Tibial artery (tissue), 4 donors: ENCODE measurements around the gene CXorf65.

Experiments
- DNase-seq, 2 donors: peaks; one replicate each; pipeline ENCODE4 v3.0.0-alpha.2; 2019
- H3K27ac ChIP-seq, 2 donors: fragments of 200-600 bp; sonication (generic) in 1 of 2; 1 replicate in 1 of 2; 2 replicates in 1 of 2; pipeline ENCODE4 v1.5.1; 2018 to 2019; ENCODE audit warnings: mild to moderate bottlenecking in 1 of 2
- H3K27me3 ChIP-seq, 2 donors: fragments of 200-600 bp; sonication (generic) in 1 of 2; one replicate each; pipeline versions ENCODE4 v1.5.1 to v1.6.0; 2016 to 2019
- H3K36me3 ChIP-seq, 3 donors: fragments of 200-600 bp; sonication (generic) in 2 of 3; one replicate each; pipeline ENCODE4 v1.5.1; 2016 to 2019; ENCODE audit warnings: mild to moderate bottlenecking in 2 of 3
- H3K4me1 ChIP-seq, 4 donors: fragments of 200-600 bp; sonication (generic) in 2 of 4; 1 replicate in 3 of 4; 2 replicates in 1 of 4; pipeline ENCODE4 v1.5.1; 2016 to 2019
- H3K4me3 ChIP-seq, 2 donors: fragments of 200-600 bp; sonication (generic) in 1 of 2; 1 replicate in 1 of 2; 2 replicates in 1 of 2; pipeline ENCODE4 v1.5.1; 2018 to 2019; ENCODE audit warnings: mild to moderate bottlenecking in 2 of 2
- H3K9me3 ChIP-seq, 3 donors: fragments of 200-600 bp; sonication (generic) in 1 of 3; one replicate each; pipeline ENCODE4 v1.5.1; 2016 to 2019
- CTCF ChIP-seq, 2 experiments: fragments of 200-600 bp in 1 of 2; fragments of 450-650 bp in 1 of 2; IDR thresholded peaks; one replicate each; pipeline ENCODE4 v1.5.1; 2017 to 2019; ENCODE audit warnings: antibody characterized with exemption in 2 of 2, mild to moderate bottlenecking in 1 of 2, moderate library complexity in 1 of 2
- intact Hi-C: fragments of 100-400 bp; cut with DNase I; formaldehyde crosslinking; loops from one replicate; pipeline ENCODE4 v1.15.0; 2023; ENCODE audit warnings: low total_unique reads

The CXorf65 gene

DNA sequence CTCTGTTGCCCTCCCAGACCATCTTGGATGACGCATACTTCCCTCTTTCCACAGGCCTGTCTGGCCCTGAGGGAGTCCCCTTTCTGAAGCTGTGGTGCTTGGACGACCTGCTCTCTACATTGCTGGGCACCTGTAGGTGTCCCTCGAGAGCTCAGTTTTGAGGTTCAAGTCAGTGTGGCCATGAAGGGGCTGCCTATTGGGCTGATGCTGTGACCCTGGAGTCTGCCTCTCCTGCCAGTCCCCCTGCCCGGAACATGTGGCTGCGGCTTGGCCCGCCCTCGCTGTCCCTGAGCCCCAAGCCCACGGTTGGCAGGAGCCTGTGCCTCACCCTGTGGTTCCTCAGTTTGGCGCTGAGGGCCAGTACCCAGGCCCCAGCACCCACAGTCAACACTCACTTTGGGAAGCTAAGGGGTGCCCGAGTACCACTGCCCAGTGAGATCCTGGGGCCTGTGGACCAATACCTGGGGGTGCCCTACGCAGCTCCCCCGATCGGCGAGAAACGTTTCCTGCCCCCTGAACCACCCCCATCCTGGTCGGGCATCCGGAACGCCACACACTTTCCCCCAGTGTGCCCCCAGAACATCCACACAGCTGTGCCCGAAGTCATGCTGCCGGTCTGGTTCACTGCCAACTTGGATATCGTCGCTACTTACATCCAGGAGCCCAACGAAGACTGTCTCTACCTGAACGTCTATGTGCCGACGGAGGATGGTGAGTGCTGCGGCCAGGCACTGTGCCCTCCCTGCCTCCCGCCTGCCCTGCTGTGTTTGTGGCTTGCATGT, 41.1 kb upstream of the CXorf65 start:
- Histone ChIP-seq H3K4me1 (peaks cover 0 to 34% (median 12%) of the 10 kb centered on the region in 4 donors), H3K9me3 (no peaks in the 10 kb centered on the region), H3K27me3 (no peaks in the 10 kb centered on the region), H3K4me3 (no peak overlapping the region), H3K36me3 (no peaks in the 10 kb centered on the region), H3K27ac (no peak overlapping the region)
- intact Hi-C loops: no loop called here
- no peak for DNase-seq
- no peak for TF ChIP-seq CTCF (IDR thresholded peaks at IDR 0.05)

GRCh38 chrX:71144651-71145050, 38.1 kb upstream of the CXorf65 start, which contains the start of gene NLGN3:
Gene NLGN3, plus strand, starts transcription at chrX:71144841. Its CDS starts 2,909 bp downstream, at chrX:71147750.
- peaks cover 0 to 34% (median 12%) of the 10 kb centered on the region in 4 donors for H3K4me1 ChIP-seq
- H3K27ac ChIP-seq: no peak within 1 kb of the TSS
- DNase-seq: no peak
- H3K9me3 ChIP-seq: no peaks in the 10 kb centered on the region
- no peak for TF ChIP-seq CTCF (IDR thresholded peaks at IDR 0.05)
- peaks cover 0 to 26% (median 14%) of the 10 kb centered on the region in 3 donors for H3K36me3 ChIP-seq
- no peaks in the 10 kb centered on the region for H3K27me3 ChIP-seq
- intact Hi-C loops: no loop called here
- H3K4me3 ChIP-seq: peak within 1 kb of the TSS; percentile 33 to 42

- TF ChIP-seq CTCF (IDR thresholded peaks at IDR 0.05): no peak
- H3K4me1 ChIP-seq: peaks cover 0 to 34% (median 12%) of the 10 kb centered on the region in 4 donors
- H3K27me3 ChIP-seq: no peaks in the 10 kb centered on the region
- H3K9me3 ChIP-seq: no peaks in the 10 kb centered on the region
- H3K36me3 ChIP-seq: peaks cover 0 to 37% (median 20%) of the 10 kb centered on the region in 3 donors
- H3K4me3 ChIP-seq: no peak overlapping the region
- H3K27ac ChIP-seq: no peak overlapping the region
- DNase-seq: peak; percentile 70 to 77
- intact Hi-C loops: no loop called here
Observed at GRCh38 chrX:71143508-71143907, 37.0 kb upstream of the CXorf65 start.

DNA sequence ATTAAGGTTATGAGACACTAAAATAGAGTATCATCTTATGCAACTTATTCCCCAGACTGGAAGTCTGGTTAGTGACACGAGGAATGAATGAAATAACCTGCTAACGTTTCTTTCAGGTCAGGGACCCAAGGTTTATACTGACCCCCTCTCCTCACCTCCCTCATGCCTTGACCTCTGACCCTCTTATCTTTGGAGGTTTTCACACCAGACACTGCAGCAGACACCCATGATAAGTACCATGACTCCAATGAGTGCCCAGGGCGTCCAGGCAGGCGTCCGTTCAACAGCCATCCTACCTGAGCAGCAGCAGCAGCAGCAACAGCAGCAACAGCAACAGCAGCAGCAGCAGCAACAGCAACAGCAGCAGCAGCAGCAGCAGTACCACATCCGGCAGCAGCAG, 33.9 kb upstream of the CXorf65 start:
- intact Hi-C loops: no loop called here
- H3K4me1 ChIP-seq: peaks cover 0 to 24% (median 12%) of the 10 kb centered on the region in 4 donors
- no peaks in the 10 kb centered on the region for H3K9me3 ChIP-seq
- H3K36me3 ChIP-seq: peaks cover 14 to 68% (median 46%) of the 10 kb centered on the region in 3 donors
- no peak for TF ChIP-seq CTCF (IDR thresholded peaks at IDR 0.05)
- no peaks in the 10 kb centered on the region for H3K27me3 ChIP-seq
- no peak overlapping the region for H3K27ac ChIP-seq
- H3K4me3 ChIP-seq: no peak overlapping the region
- no peak for DNase-seq

GRCh38 chrX:71131510-71131909, 25.0 kb upstream of the CXorf65 start:
- Histone ChIP-seq H3K4me3 (no peak overlapping the region), H3K27me3 (no peaks in the 10 kb centered on the region), H3K9me3 (no peaks in the 10 kb centered on the region), H3K36me3 (peaks cover 30 to 97% (median 70%) of the 10 kb centered on the region in 3 donors), H3K4me1 (no peaks in the 10 kb centered on the region), H3K27ac (no peak overlapping the region)
- no peak for TF ChIP-seq CTCF (IDR thresholded peaks at IDR 0.05)
- intact Hi-C loops: no loop called here
- no peak for DNase-seq
